ENCODE results near the gene ZNF157. TPM values are rescaled to one million over a fixed set of nuclear protein-coding genes. Genes with fewer than 3 reads are reported as not detected.

ZNF157 gene
- total RNA-seq, 2 experiments from 2014 or later, result 1.0 to 1.4 TPM

DNA sequence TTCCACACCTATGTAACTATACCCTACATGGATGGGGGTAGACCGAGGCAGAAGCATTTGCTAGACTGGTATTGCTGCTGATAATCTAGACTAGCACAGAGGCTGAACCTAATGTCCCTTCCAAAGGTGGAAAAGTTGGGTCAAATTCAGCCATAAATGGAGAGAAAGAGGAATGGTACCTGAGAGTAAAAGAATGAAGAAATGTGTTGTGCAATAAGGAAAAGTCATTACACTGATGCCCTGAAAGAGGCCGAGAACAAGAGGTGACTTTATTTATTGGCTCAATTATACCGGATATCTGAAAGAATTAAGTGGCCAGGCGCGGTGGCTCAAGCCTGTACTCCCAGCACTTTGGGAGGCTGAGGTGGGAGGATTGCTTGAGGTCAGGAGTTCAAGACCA lies 60.5 kb downstream of the ZNF157 start:
- Histone ChIP-seq H4K20me1 (ENCODE audit: insufficient read depth, low read length) (no peaks in the 10 kb centered on the region), H3K27ac (ENCODE audit: low read depth, low read length, poor library complexity, severe bottlenecking) (no peak overlapping the region), H3K79me2 (ENCODE audit: insufficient read depth, low read depth, low read length) (no peaks in the 10 kb centered on the region), H3K36me3 (ENCODE audit: insufficient read depth, low read length) (no peaks in the 10 kb centered on the region), H3K4me2 (ENCODE audit: low read length) (no peak overlapping the region), H3K4me1 (ENCODE audit: insufficient read depth, low read length, poor library complexity, severe bottlenecking) (no peaks in the 10 kb centered on the region), H3K9me3 (ENCODE audit: low read length) (no peaks in the 10 kb centered on the region), H2AFZ (ENCODE audit: low read length) (no peak overlapping the region), H3K9me2 (ENCODE audit: insufficient read depth, low read length) (no peaks in the 10 kb centered on the region), H3K4me3 (ENCODE audit: low read depth, low read length, poor library complexity, severe bottlenecking) (no peak overlapping the region)
- BruUV-seq (replicated peaks), result no TSS peak
- intact Hi-C loops (cut with micrococcal nuclease; ENCODE audit: unreplicated experiment), result no loop called here
- ChIA-PET CTCF (ENCODE audit: unreplicated experiment) (no interaction called here), POLR2A (no interaction called here)
- no peak for DNase-seq (ENCODE audit: low spot score)
- TF ChIP-seq EZH2phosphoT487 (IDR thresholded peaks at IDR 0.05; ENCODE audit: borderline replicate concordance, low read depth, low read length), result no peak
- TF ChIP-seq, protein P1, sequence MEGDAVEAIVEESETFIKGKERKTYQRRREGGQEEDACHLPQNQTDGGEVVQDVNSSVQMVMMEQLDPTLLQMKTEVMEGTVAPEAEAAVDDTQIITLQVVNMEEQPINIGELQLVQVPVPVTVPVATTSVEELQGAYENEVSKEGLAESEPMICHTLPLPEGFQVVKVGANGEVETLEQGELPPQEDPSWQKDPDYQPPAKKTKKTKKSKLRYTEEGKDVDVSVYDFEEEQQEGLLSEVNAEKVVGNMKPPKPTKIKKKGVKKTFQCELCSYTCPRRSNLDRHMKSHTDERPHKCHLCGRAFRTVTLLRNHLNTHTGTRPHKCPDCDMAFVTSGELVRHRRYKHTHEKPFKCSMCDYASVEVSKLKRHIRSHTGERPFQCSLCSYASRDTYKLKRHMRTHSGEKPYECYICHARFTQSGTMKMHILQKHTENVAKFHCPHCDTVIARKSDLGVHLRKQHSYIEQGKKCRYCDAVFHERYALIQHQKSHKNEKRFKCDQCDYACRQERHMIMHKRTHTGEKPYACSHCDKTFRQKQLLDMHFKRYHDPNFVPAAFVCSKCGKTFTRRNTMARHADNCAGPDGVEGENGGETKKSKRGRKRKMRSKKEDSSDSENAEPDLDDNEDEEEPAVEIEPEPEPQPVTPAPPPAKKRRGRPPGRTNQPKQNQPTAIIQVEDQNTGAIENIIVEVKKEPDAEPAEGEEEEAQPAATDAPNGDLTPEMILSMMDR (conservative IDR thresholded peaks at IDR 0.05; ENCODE audit: low read length), result no peak

DNA sequence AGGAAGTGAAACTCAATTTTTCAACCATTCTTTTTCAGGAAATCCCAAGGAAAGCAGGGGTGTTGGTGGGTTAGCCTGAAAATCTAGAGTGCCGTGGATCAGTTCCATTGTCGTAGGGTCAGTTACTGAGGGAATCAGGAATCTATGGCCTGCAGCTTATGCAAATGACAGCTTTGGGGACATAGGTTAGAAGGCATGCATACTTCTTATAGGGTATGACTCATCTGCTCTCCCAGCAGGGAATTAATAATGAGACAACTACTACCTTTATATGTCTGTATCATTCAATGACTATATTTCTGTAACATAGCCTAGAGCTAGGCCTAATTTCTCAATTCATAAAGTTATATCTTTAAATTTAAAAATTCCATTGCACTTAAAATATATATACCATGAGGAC lies 76.1 kb downstream of the ZNF157 start:
- intact Hi-C loops (cut with micrococcal nuclease; ENCODE audit: unreplicated experiment), result no loop called here
- Histone ChIP-seq H3K4me1 (ENCODE audit: insufficient read depth, low read length, poor library complexity, severe bottlenecking) (no peaks in the 10 kb centered on the region), H3K9me3 (ENCODE audit: low read length) (0 out of 2 replicates have a peak, but pooled peaks cover 10% of the 10 kb centered on the region), H2AFZ (ENCODE audit: low read length) (no peak overlapping the region), H3K4me3 (ENCODE audit: low read depth, low read length, poor library complexity, severe bottlenecking) (no peak overlapping the region), H3K79me2 (ENCODE audit: insufficient read depth, low read depth, low read length) (no peaks in the 10 kb centered on the region), H3K36me3 (ENCODE audit: insufficient read depth, low read length) (peaks cover 46% of the 10 kb centered on the region), H3K27ac (ENCODE audit: low read depth, low read length, poor library complexity, severe bottlenecking) (no peak overlapping the region), H4K20me1 (ENCODE audit: insufficient read depth, low read length) (no peaks in the 10 kb centered on the region), H3K4me2 (ENCODE audit: low read length) (no peak overlapping the region), H3K9me2 (ENCODE audit: insufficient read depth, low read length) (no peaks in the 10 kb centered on the region)
- TF ChIP-seq EZH2phosphoT487 (IDR thresholded peaks at IDR 0.05; ENCODE audit: borderline replicate concordance, low read depth, low read length), result no peak
- TF ChIP-seq, protein P1 (conservative IDR thresholded peaks at IDR 0.05; ENCODE audit: low read length), result no peak
- ChIA-PET CTCF (ENCODE audit: unreplicated experiment) (no interaction called here), POLR2A (no interaction called here)
- no peak for DNase-seq (ENCODE audit: low spot score)
- BruUV-seq (replicated peaks), result no TSS peak

DNA sequence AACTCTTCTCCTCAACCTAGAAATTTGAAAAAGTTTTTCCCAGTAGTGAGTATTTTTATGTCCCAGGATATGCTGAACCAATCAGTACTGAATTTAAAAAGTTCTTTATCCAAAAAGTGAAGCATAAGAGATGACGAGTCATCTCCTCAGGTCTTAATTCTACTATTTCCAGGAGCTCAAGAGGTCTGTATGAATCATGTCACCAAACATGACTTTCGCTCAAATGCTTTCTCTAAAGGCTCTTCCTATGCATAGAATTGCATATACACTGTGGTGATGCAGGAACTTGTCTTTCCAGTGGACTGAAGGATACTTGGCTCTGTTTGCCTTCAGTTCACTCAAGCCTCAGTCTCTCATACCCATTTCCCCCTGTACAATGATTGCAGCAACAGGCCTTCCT lies 76.6 kb downstream of the ZNF157 start:
- DNase-seq (ENCODE audit: low spot score), result no peak
- Histone ChIP-seq H3K9me3 (ENCODE audit: low read length) (0 out of 2 replicates have a peak, but pooled peaks cover 10% of the 10 kb centered on the region), H3K4me2 (ENCODE audit: low read length) (no peak overlapping the region), H3K4me1 (ENCODE audit: insufficient read depth, low read length, poor library complexity, severe bottlenecking) (no peaks in the 10 kb centered on the region), H3K4me3 (ENCODE audit: low read depth, low read length, poor library complexity, severe bottlenecking) (no peak overlapping the region), H3K79me2 (ENCODE audit: insufficient read depth, low read depth, low read length) (no peaks in the 10 kb centered on the region), H3K27ac (ENCODE audit: low read depth, low read length, poor library complexity, severe bottlenecking) (no peak overlapping the region), H4K20me1 (ENCODE audit: insufficient read depth, low read length) (no peaks in the 10 kb centered on the region), H3K36me3 (ENCODE audit: insufficient read depth, low read length) (peaks cover 49% of the 10 kb centered on the region), H2AFZ (ENCODE audit: low read length) (no peak overlapping the region), H3K9me2 (ENCODE audit: insufficient read depth, low read length) (no peaks in the 10 kb centered on the region)
- ChIA-PET CTCF (ENCODE audit: unreplicated experiment) (no interaction called here), POLR2A (no interaction called here)
- intact Hi-C loops (cut with micrococcal nuclease; ENCODE audit: unreplicated experiment), result no loop called here
- BruUV-seq (replicated peaks), result no TSS peak
- TF ChIP-seq, protein P1 (conservative IDR thresholded peaks at IDR 0.05; ENCODE audit: low read length), result no peak
